HG03575 (cell line): Measurements from ENCODE around the gene SNAPC2.
A peak's percentile ranks its signal among the peaks of the same experiment; 100 is the strongest.
"Not testable (repeated sequence)": the region's sequence is repeated elsewhere in the genome, so short reads cannot be mapped to it uniquely, and the experiment has no call there.

Experiments
- ATAC-seq: cut with Tn5 transposase; IDR thresholded peaks from one replicate; pipeline ENCODE4 v1.9.1; 2021; ENCODE audit not compliant: unreplicated experiment, insufficient number of reproducible peaks, low FRiP score; ENCODE audit errors: extremely low read depth

The SNAPC2 gene

GRCh38 chr19:7928741-7929701 is 8.9 kb downstream of the SNAPC2 start:
- ATAC-seq, result no peak

GRCh38 chr19:7930030-7930429 is 9.9 kb downstream of the SNAPC2 start:
- not testable (repeated sequence) for ATAC-seq

- ATAC-seq, result no peak
These were observed 10.6 kb downstream of the SNAPC2 start for GRCh38 chr19:7930765-7931164.

GRCh38 chr19:7931221-7932061 is 11.3 kb downstream of the SNAPC2 start:
- ATAC-seq, result no peak

- ATAC-seq, result no peak
These were observed 12.3 kb downstream of the SNAPC2 start for GRCh38 chr19:7932276-7932929.

- no peak for ATAC-seq
These were observed 12.8 kb downstream of the SNAPC2 start for GRCh38 chr19:7932930-7933300.

GRCh38 chr19:7933411-7933810 is 13.3 kb downstream of the SNAPC2 start:
- ATAC-seq, result no peak

- no peak for ATAC-seq
These were observed 13.9 kb downstream of the SNAPC2 start for GRCh38 chr19:7933828-7934725.

GRCh38 chr19:7934766-7935165 is 14.6 kb downstream of the SNAPC2 start:
- ATAC-seq, result no peak

- ATAC-seq, result no peak
These were observed 20.7 kb downstream of the SNAPC2 start for GRCh38 chr19:7940841-7941240.

GRCh38 chr19:7941895-7942596 is 21.9 kb downstream of the SNAPC2 start:
- no peak for ATAC-seq

- ATAC-seq, result no peak
These were observed 22.9 kb downstream of the SNAPC2 start for GRCh38 chr19:7942981-7943443.

GRCh38 chr19:7943444-7944176 is 23.5 kb downstream of the SNAPC2 start, which contains the start of gene TIMM44:
TIMM44 (minus strand) TSS chr19:7943666; CDS start chr19:7943651, 15 bp downstream.
- peak; percentile 77 for ATAC-seq

GRCh38 chr19:7944177-7944761 is 24.1 kb downstream of the SNAPC2 start:
- ATAC-seq, result peak; percentile 9

- ATAC-seq, result no peak
These were observed 27.8 kb downstream of the SNAPC2 start for GRCh38 chr19:7947939-7948338.

GRCh38 chr19:7953060-7953459 is 32.9 kb downstream of the SNAPC2 start:
- ATAC-seq, result no peak

GRCh38 chr19:7953576-7953975 is 33.4 kb downstream of the SNAPC2 start:
- no peak for ATAC-seq
